GM12864 (cell line): ENCODE results near the gene PRSS36.

Source experiments
- DNase-seq: peaks from one replicate; pipeline ENCODE4 v3.0.0-alpha.2; 2011; ENCODE audit warnings: low read depth
- H3K4me3 ChIP-seq: 2 replicates; pipeline ENCODE4 v1.5.1; 2011; ENCODE audit warnings: mild to moderate bottlenecking, low read depth, low read length, control low read depth
- TF ChIP-seq, protein P1 (sequence below): IDR thresholded peaks from 2 replicates; pipeline ENCODE4 v1.5.1; 2011; ENCODE audit warnings: low read depth, mild to moderate bottlenecking, moderate library complexity, low read length, control low read depth, inconsistent platforms; ENCODE audit errors: missing control alignments

The PRSS36 gene

DNA sequence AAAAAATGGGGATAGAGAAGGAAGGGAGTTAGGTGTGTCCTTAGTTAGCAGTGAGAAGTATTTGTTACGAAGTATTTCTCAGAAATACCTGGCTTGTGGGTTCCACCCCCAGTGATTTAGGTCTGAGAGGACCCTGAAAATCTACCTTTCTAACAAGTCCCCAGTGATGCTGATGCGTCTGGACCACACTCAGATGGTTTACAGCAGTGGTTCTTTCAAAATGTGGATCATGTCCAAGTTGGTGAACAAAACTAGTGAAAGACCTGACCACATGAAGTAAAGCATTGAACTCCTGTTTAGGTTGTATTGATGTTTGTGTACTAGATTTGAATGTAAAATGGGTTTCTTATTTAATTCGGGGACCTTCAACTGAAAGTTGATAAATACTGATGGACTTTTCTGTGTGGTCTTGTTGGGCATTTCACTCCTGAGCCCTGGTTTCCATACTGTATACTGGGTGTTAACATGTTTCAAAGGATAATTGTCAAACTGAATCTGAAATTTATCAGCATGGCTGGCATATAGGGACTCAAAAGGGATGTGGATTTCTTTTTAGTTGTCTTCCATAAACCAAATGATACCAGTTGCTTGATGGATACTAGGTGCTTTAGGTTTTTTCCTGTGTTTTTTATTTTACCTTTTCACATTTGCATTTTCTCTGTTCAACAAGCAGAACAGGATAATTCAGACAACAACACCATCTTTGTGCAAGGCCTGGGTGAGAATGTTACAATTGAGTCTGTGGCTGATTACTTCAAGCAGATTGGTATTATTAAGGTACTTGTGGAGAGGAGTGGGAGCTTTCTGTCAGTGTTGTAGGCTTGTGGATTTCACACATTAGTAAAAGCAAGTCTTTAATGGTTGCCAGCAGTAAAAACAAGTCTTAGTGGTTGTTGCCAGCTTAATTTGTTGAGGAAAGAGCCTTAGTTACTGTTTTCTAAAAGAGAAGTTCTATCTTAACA, 38.9 kb upstream of the PRSS36 start:
- DNase-seq = no peak
- H3K4me3 ChIP-seq = no peak overlapping the region
- TF ChIP-seq, protein P1, sequence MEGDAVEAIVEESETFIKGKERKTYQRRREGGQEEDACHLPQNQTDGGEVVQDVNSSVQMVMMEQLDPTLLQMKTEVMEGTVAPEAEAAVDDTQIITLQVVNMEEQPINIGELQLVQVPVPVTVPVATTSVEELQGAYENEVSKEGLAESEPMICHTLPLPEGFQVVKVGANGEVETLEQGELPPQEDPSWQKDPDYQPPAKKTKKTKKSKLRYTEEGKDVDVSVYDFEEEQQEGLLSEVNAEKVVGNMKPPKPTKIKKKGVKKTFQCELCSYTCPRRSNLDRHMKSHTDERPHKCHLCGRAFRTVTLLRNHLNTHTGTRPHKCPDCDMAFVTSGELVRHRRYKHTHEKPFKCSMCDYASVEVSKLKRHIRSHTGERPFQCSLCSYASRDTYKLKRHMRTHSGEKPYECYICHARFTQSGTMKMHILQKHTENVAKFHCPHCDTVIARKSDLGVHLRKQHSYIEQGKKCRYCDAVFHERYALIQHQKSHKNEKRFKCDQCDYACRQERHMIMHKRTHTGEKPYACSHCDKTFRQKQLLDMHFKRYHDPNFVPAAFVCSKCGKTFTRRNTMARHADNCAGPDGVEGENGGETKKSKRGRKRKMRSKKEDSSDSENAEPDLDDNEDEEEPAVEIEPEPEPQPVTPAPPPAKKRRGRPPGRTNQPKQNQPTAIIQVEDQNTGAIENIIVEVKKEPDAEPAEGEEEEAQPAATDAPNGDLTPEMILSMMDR = no peak

DNA sequence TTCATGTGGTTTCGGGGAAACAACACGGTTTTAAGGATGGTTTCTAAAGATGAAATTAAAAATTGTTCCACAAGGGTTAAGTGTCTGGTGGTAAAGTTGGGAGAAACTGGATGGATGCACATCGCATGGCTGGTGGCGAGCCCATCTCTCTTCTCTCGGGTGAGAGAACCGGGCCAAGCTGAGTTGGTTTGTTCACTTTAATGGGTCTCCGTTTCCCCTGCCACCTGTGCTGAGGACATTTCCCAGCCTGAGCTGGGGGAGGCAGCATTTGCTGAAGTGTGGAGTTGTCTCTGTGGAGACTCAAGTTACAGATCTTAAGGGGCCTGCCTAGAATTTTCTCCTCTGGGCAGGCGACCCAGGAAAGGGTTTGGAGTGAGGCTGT, 37.9 kb upstream of the PRSS36 start:
- no peak for DNase-seq
- TF ChIP-seq, protein P1 = no peak

DNA sequence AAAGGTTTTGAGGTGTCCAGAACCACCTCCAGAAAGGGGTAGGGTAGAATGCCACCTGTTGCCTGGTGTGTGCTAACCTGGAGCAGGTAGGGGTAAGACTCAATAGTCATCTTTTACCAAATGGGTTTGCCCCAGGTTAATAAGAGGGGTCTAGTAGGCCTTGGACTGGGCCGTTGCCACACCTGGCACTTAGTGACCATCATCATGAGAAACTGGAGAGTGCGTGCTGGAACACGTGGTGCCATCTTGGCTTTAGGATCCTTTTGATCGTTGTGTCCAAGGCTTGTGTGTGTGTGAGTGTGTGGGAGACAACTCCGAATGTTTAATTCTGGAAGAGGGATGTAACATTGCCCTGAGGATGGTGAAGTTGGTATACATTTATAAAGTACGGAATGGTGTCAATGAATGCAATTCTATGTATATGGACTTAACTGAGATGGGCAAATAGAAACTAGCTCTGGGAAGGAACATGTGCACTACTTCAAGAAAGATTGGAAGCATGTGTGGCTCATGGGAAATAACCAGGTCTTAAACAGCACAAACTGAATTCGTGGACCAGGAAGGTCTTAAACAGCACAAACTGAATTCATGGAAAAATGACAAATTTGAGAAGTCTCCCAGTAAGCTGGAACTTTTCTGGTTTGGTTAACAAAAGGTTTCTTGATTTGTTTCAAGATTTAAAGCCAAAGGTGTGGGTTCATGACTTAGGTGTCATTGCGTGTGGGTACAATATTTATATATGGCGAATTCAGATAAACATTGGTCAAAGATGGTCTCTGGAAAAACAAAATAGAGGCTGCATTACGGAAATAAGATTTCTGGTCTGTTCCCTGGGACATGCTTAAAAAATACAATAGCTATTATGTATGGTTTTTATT, 37.3 kb upstream of the PRSS36 start:
- TF ChIP-seq, protein P1 = no peak
- H3K4me3 ChIP-seq = no peak overlapping the region
- no peak for DNase-seq

More for the DNA sequence above, 37.9 kb upstream of the PRSS36 start:
- H3K4me3 ChIP-seq = no peak overlapping the region

DNA sequence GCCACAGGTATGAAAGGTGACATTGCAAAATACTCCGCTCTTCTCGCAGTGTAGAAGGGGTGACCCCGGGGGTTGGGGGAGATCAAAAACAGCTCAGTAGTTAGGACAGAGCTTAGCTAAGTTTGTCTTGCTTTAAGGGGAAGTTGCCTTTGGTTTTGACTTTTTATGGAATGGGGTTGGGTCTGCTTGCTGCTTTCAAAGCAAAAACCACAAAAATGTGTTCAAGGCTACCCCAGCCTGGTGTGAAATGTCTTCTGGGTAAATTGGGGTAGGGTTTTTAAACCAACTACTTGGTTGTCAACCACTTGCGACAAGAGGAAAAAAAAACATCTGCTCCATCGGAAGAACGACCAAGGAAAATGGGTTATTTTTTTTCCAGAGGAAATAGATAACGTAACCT, 36.3 kb upstream of the PRSS36 start:
- H3K4me3 ChIP-seq = no peak overlapping the region
- TF ChIP-seq, protein P1 = no peak
- no peak for DNase-seq

DNA sequence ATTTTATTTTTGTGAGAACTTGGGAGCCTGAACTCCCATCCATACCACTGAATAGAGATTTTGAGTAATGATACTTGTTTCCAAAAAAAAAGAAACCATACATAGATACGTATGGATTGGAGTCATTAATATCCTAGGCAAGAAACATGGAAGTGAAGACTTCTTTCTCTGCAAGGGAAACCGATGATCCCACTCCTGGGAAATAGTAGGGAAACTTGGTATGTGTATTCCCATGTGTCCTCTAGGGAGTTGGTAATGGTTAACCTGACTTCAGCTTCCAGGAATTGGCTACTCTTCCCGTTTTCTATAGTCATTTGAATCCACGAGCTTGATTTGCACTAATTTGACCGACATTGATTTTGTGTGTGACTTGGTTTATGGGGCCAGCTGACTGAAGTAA, 35.5 kb upstream of the PRSS36 start:
- H3K4me3 ChIP-seq = no peak overlapping the region
- TF ChIP-seq, protein P1 = no peak

DNA sequence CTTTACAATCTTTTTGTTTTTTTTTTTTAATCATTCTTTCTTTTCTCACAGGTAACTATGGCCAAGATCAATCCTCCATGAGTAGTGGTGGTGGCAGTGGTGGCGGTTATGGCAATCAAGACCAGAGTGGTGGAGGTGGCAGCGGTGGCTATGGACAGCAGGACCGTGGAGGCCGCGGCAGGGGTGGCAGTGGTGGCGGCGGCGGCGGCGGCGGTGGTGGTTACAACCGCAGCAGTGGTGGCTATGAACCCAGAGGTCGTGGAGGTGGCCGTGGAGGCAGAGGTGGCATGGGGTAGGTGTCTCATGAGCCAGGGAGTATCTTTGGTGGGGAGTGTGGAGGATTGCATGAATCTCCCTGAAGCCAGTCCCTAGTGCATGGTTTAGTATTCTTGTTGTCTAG, 35.0 kb upstream of the PRSS36 start:
- TF ChIP-seq, protein P1 = no peak
- no peak overlapping the region for H3K4me3 ChIP-seq
- no peak for DNase-seq

More for the DNA sequence above, 35.5 kb upstream of the PRSS36 start:
- no peak for DNase-seq
